HEK293 (cell line): ENCODE data around the gene KCNJ6.

Experiments used
- CTCF ChIP-seq: fragments of 450-650 bp; formaldehyde crosslinking; IDR thresholded peaks from 2 replicates; pipeline ENCODE4 v1.5.1; 2016; ENCODE audit warnings: missing biosample characterization, missing genetic modification characterization
- HOXA7 ChIP-seq: sonication (generic); formaldehyde crosslinking; IDR thresholded peaks from 2 replicates; pipeline ENCODE4 v1.8.1; 2022; ENCODE audit warnings: missing genetic modification reagents, borderline replicate concordance
- PRDM10 ChIP-seq: fragments of 450-650 bp; formaldehyde crosslinking; IDR thresholded peaks from 2 replicates; pipeline ENCODE4 v1.5.1; 2016; ENCODE audit warnings: missing biosample characterization, missing genetic modification characterization
- SCRT2 ChIP-seq: fragments of 450-650 bp; formaldehyde crosslinking; IDR thresholded peaks from 2 replicates; pipeline ENCODE4 v1.5.1; 2016; ENCODE audit warnings: missing biosample characterization, missing genetic modification characterization
- YY1 ChIP-seq: fragments of 450-650 bp; formaldehyde crosslinking; IDR thresholded peaks from 2 replicates; pipeline ENCODE4 v1.5.1; 2018; ENCODE audit warnings: missing biosample characterization, missing genetic modification characterization
- ZBTB1 ChIP-seq: fragments of 450-650 bp; formaldehyde crosslinking; IDR thresholded peaks from 2 replicates; pipeline ENCODE4 v1.5.1; 2016; ENCODE audit warnings: missing biosample characterization, missing genetic modification characterization
- ZNF112 ChIP-seq: fragments of 450-650 bp; formaldehyde crosslinking; IDR thresholded peaks from 2 replicates; pipeline ENCODE4 v1.5.0; 2017; ENCODE audit warnings: missing biosample characterization, missing genetic modification characterization
- ZNF274 ChIP-seq, 2 experiments: fragments of 200-500 bp in 1 of 2; fragments of 450-650 bp in 1 of 2; sonication (Bioruptor generic) in 1 of 2; formaldehyde crosslinking in 1 of 2; IDR thresholded peaks; 2 replicates each; pipeline versions ENCODE4 v1.5.1 to v1.6.1; 2014 to 2016; ENCODE audit warnings: borderline replicate concordance in 1 of 2, inconsistent platforms in 1 of 2, low read length in 1 of 2, missing biosample characterization in 1 of 2, missing genetic modification characterization in 1 of 2
- ZNF394 ChIP-seq: fragments of 450-650 bp; formaldehyde crosslinking; IDR thresholded peaks from 2 replicates; pipeline ENCODE4 v1.5.1; 2016; ENCODE audit warnings: missing biosample characterization, missing genetic modification characterization, mild to moderate bottlenecking, moderate library complexity, borderline replicate concordance
- ZNF558 ChIP-seq: fragments of 450-650 bp; formaldehyde crosslinking; IDR thresholded peaks from 2 replicates; pipeline ENCODE4 v1.5.1; 2016; ENCODE audit warnings: missing biosample characterization, missing genetic modification characterization
- ZNF707 ChIP-seq: fragments of 450-650 bp; formaldehyde crosslinking; IDR thresholded peaks from 2 replicates; pipeline ENCODE4 v1.5.1; 2016; ENCODE audit warnings: missing biosample characterization, missing genetic modification characterization
- ZNF785 ChIP-seq: fragments of 450-650 bp; formaldehyde crosslinking; IDR thresholded peaks from 2 replicates; pipeline ENCODE4 v1.5.1; 2016; ENCODE audit warnings: missing biosample characterization, missing genetic modification characterization

GRCh38 chr21:37564341-37564923, 351.8 kb downstream of the KCNJ6 start:
- TF ChIP-seq ZNF707 (tag by site-specific recombination) (no peak), ZBTB1 (tag by site-specific recombination) (no peak), ZNF394 (tag by site-specific recombination) (no peak; the same call in 1 of the 2 replicates), CTCF (peak; percentile 82), YY1 (no peak), SCRT2 (tag by site-specific recombination) (peak; percentile 49; the same call in 1 of the 2 replicates), ZNF558 (no peak), HOXA7 (CRISPR knock-in tag) (no peak), ZNF785 (tag by site-specific recombination) (no peak), ZNF274 (IDR thresholded peaks at IDR 0.05; ENCODE audit: low read length) (no peak), ZNF274 (tag by site-specific recombination; IDR thresholded peaks at IDR 0.05; ENCODE audit: borderline replicate concordance) (no peak), ZNF112 (tag by site-specific recombination) (no peak), PRDM10 (tag by site-specific recombination) (peak; percentile 76)
